HepG2 (cell line): ENCODE data around the gene DPM2. TPM values are rescaled to one million over a fixed set of nuclear protein-coding genes. Genes with fewer than 3 reads are reported as not detected.

Experiments
- ATAC-seq: fragments of 200-7000 bp; cut with Tn5 transposase; 3 replicates; pipeline ENCODE4 v1.9.1; 2020; ENCODE audit warnings: mild to moderate bottlenecking, moderate library complexity
- BruUV-seq: library from RNA; stranded (reverse); fragments of 400-500 nt; replicated peaks from 2 replicates; lab custom pipeline; 2021; lab: Mats Ljungman, UMichigan
- CTCF ChIA-PET: fragments of 300-600 bp; formaldehyde crosslinking; extraction: SDS; loops from one replicate; lab custom pipeline; 2021; ENCODE audit warnings: low total read pairs, inconsistent platforms, low intra/inter-chr PET ratio; lab: Yijun Ruan, JAX
- POLR2A ChIA-PET: fragments of 350-600 bp; sonication (Branson Sonifier 250); formaldehyde crosslinking; loops from one replicate; lab custom pipeline; 2020; ENCODE audit warnings: antibody characterized with exemption, inconsistent platforms; lab: Yijun Ruan, JAX
- DNase-seq: peaks from one replicate; pipeline ENCODE4 v3.0.0-alpha.2; 2015; ENCODE audit warnings: low spot score
- FAIRE-seq: peaks from 3 replicates; lab custom pipeline; 2011; peaks lifted over from hg19 to GRCh38; lab: Jason Lieb, UNC
- H2AFZ ChIP-seq: one replicate; pipeline ENCODE4 v1.6.1; 2011; ENCODE audit warnings: low read length, inconsistent platforms
- H3K27ac ChIP-seq: fragments of 300-600 bp; 3 replicates; pipeline ENCODE4 v1.8.0; 2011; ENCODE audit warnings: mixed run types, mild to moderate bottlenecking, mixed read lengths, low read length, inconsistent platforms; ENCODE audit not compliant: insufficient read depth; ENCODE audit errors: extremely low read length
- H3K27me3 ChIP-seq, 2 experiments: fragments of 200-600 bp in 1 of 2; 2 replicates in 1 of 2; 3 replicates in 1 of 2; pipeline versions ENCODE4 v1.6.0 to v1.8.0; 2011; ENCODE audit warnings: low read length in 2 of 2, mild to moderate bottlenecking in 2 of 2, moderate library complexity in 2 of 2, inconsistent platforms in 1 of 2; ENCODE audit not compliant: insufficient read depth in 2 of 2, control insufficient read depth in 1 of 2
- H3K36me3 ChIP-seq, 2 experiments: fragments of 200-600 bp in 1 of 2; replicated peaks in 1 of 2; 2 replicates in 1 of 2; 3 replicates in 1 of 2; pipeline versions ENCODE4 v1.5.1 to v1.8.0; 2011; ENCODE audit warnings: low read length in 2 of 2, inconsistent platforms in 1 of 2; ENCODE audit not compliant: insufficient read depth in 2 of 2, control insufficient read depth in 1 of 2
- H3K4me1 ChIP-seq: 2 replicates; pipeline ENCODE4 v1.5.1; 2012; ENCODE audit warnings: low read length, inconsistent platforms; ENCODE audit not compliant: insufficient read depth
- H3K4me2 ChIP-seq: 2 replicates; pipeline ENCODE4 v1.6.0; 2011; ENCODE audit warnings: low read depth, low read length, inconsistent platforms
- H3K4me3 ChIP-seq, 3 experiments: fragments of 200-600 bp in 1 of 3; sonication (generic), shearing (Covaris generic) in 1 of 3; replicated peaks in 1 of 3; 2 replicates each; pipeline ENCODE4 v1.5.1; 2011 to 2016; ENCODE audit warnings: low read length in 3 of 3, inconsistent platforms in 2 of 3, low read depth in 2 of 3, mild to moderate bottlenecking in 2 of 3, control low read depth in 1 of 3, mixed read lengths in 1 of 3; ENCODE audit not compliant: insufficient read depth in 1 of 3
- H3K79me2 ChIP-seq: one replicate; pipeline ENCODE4 v1.6.1; 2011; ENCODE audit warnings: low read length, inconsistent platforms; ENCODE audit not compliant: insufficient read depth
- H3K9ac ChIP-seq: 2 replicates; pipeline ENCODE4 v1.6.0; 2011; ENCODE audit warnings: mild to moderate bottlenecking, low read depth, low read length, inconsistent platforms; ENCODE audit not compliant: insufficient read depth
- H3K9me3 ChIP-seq: 2 replicates; pipeline ENCODE4 v1.5.1; 2012; ENCODE audit warnings: mild to moderate bottlenecking, low read length
- H4K20me1 ChIP-seq: 2 replicates; pipeline ENCODE4 v1.6.0; 2011; ENCODE audit warnings: inconsistent platforms, mild to moderate bottlenecking, low read length, moderate library complexity; ENCODE audit not compliant: insufficient read depth
- GLI4 ChIP-seq: sonication (generic); formaldehyde crosslinking; IDR thresholded peaks from 2 replicates; pipeline ENCODE4 v1.5.1; 2020; ENCODE audit warnings: missing genetic modification reagents, mild to moderate bottlenecking, moderate library complexity, borderline replicate concordance
- IKZF1 ChIP-seq: fragments of 450-650 bp; IDR thresholded peaks from 2 replicates; pipeline ENCODE4 v1.7.1; 2016
- JUN ChIP-seq: sonication (generic); formaldehyde crosslinking; IDR thresholded peaks from 2 replicates; pipeline ENCODE4 v1.4.0; 2020; ENCODE audit warnings: mild to moderate bottlenecking, missing genetic modification reagents
- KAT8 ChIP-seq: IDR thresholded peaks from 2 replicates; pipeline ENCODE4 v1.6.1; 2016; ENCODE audit warnings: missing genetic modification reagents, missing compliant biosample characterization
- KDM6A ChIP-seq: IDR thresholded peaks from 2 replicates; pipeline ENCODE4 v1.6.1; 2016; ENCODE audit warnings: low read depth
- KLF11 ChIP-seq: IDR thresholded peaks from 2 replicates; pipeline ENCODE4 v1.6.1; 2016; ENCODE audit warnings: missing compliant biosample characterization
- KLF16 ChIP-seq, 2 experiments: sonication (generic) in 1 of 2; formaldehyde crosslinking in 1 of 2; IDR thresholded peaks; 2 replicates each; pipeline versions ENCODE4 v1.6.1 to v1.8.0; 2016 to 2023; ENCODE audit warnings: missing genetic modification reagents in 2 of 2, missing compliant biosample characterization in 1 of 2
- NFYC ChIP-seq: IDR thresholded peaks from 2 replicates; pipeline ENCODE4 v1.6.1; 2016; ENCODE audit warnings: missing genetic modification reagents, missing compliant biosample characterization
- POLR2AphosphoS2 ChIP-seq: IDR thresholded peaks from 2 replicates; pipeline ENCODE4 v1.6.1; 2011; ENCODE audit warnings: low read depth, low read length, improper control_type of control experiment
- SMARCE1 ChIP-seq: fragments of 450-650 bp; IDR thresholded peaks from 2 replicates; pipeline ENCODE4 v1.6.1; 2017; ENCODE audit warnings: borderline replicate concordance
- ZNF136 ChIP-seq: sonication (generic); formaldehyde crosslinking; IDR thresholded peaks from 2 replicates; pipeline ENCODE4 v1.8.1; 2022; ENCODE audit warnings: low read depth, mild to moderate bottlenecking, moderate library complexity, missing genetic modification reagents
- ZNF24 ChIP-seq: fragments of 450-650 bp; IDR thresholded peaks from 2 replicates; pipeline ENCODE4 v1.6.1; 2017; ENCODE audit warnings: antibody characterized with exemption, mild to moderate bottlenecking
- ZNF530 ChIP-seq: sonication (generic); formaldehyde crosslinking; IDR thresholded peaks from 2 replicates; pipeline ENCODE4 v1.5.0; 2020; ENCODE audit warnings: low read depth, mild to moderate bottlenecking, missing genetic modification reagents
- ZNF589 ChIP-seq: sonication (generic); formaldehyde crosslinking; conservative IDR thresholded peaks from 2 replicates; pipeline ENCODE4 v1.8.0; 2022; ENCODE audit warnings: mild to moderate bottlenecking, moderate library complexity, missing genetic modification reagents
- WGBS: methylation state at CpG from one replicate; pipeline ENCODE4 v1.1.6; 2017; ENCODE audit warnings: low lambda C conversion rate; 5-methylcytosine and 5-hydroxymethylcytosine counted together
- in situ Hi-C: cut with HindIII; loops from 2 replicates; pipeline ENCODE4 v1.10.0; 2017; ENCODE audit warnings: low pct_unique_long_range_greater_than_20kb; ENCODE audit not compliant: extremely low pct_ligation_motif_present
- intact Hi-C: fragments of 100-400 bp; cut with micrococcal nuclease; formaldehyde crosslinking; loops from one replicate; pipeline ENCODE4 v1.10.0; 2022; ENCODE audit not compliant: unreplicated experiment
- polyA plus RNA-seq, 8 experiments: library from polyadenylated mRNA; depleted of rRNA in 3 of 8; stranded (reverse) in 7 of 8; unstranded in 1 of 8; fragments of >200 nt; fragmentation: Illumina TruSeq in 4 of 8; extraction: Trizol in 4 of 8; gene quantifications; 2 replicates each; pipeline versions ENCODE4 v1.2.1 to v1.2.3, GENCODE V29; 2011 to 2016; ENCODE audit warnings: low read depth in 4 of 8, missing spikeins in 1 of 8, mixed read lengths in 1 of 8; ENCODE audit not compliant: insufficient read depth in 1 of 8
- total RNA-seq, 5 experiments: library from RNA; depleted of rRNA; stranded (reverse); fragments of >200 nt; fragmentation: Illumina TruSeq; extraction: Trizol; gene quantifications; 2 replicates each; pipeline ENCODE4 v1.2.3, GENCODE V29; 2016; ENCODE audit warnings: low read depth in 1 of 5
- TF ChIP-seq, protein P1 (sequence below): sonication (generic); formaldehyde crosslinking; conservative IDR thresholded peaks from 2 replicates; pipeline ENCODE4 v1.4.0; 2020; ENCODE audit warnings: mild to moderate bottlenecking, missing genetic modification reagents, moderate library complexity
- TF ChIP-seq, protein P2 (sequence below): IDR thresholded peaks from 2 replicates; pipeline ENCODE4 v1.6.1; 2012; ENCODE audit warnings: low read depth, low read length, improper control_type of control experiment
- TF ChIP-seq, protein P3 (sequence below): sonication (generic); formaldehyde crosslinking; IDR thresholded peaks from 2 replicates; pipeline ENCODE4 v1.5.0; 2020; ENCODE audit warnings: mild to moderate bottlenecking, missing genetic modification reagents, borderline replicate concordance

DPM2 gene
- total and polyA plus RNA-seq, 2 of the 13 experiments (the other 11 are each of a cell fraction or from before 2014, with no cell fraction given): 24.8 to 35.3 TPM

DNA sequence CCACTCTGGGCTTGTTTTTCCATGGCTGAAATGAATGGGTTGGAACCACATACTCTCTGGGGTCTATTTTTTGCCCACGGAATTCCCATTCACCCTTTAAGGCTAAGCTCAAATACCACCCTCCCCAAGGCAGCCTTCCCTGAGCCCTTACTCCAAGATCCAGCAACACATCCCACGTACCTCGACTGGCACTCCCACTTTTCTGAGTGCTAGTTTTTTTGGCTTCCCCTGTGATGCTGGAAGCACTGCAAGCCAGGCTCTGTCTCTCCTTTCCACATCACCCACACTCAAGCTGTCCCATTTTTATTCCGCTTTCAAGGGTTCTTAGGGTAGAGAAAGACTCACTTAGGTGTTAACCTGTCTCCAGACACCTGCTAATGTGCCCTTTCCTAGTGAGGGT lies 44.3 kb downstream of the DPM2 start:
- Histone ChIP-seq H4K20me1 (no peaks in the 10 kb centered on the region), H3K4me3 (no peak overlapping the region), H3K4me2 (no peak overlapping the region), H3K4me1 (peaks cover 26% of the 10 kb centered on the region), H3K36me3 (peaks cover 30 to 61% of the 10 kb centered on the region in 2 experiments), H3K9ac (no peak overlapping the region), H3K27ac (no peak overlapping the region), H3K27me3 (no peaks in the 10 kb centered on the region), H2AFZ (no peak overlapping the region), H3K9me3 (peaks cover 17% of the 10 kb centered on the region), H3K79me2 (peaks cover 16% of the 10 kb centered on the region)
- in situ Hi-C loops (no loop called here), intact Hi-C loops (no loop called here)
- POLR2A ChIA-PET: interaction anchor here (0.7 kb wide), 1 partner anchor 10 kb away, joined by 3 read pairs; no protein-coding TSS in a partner anchor
- TF ChIP-seq JUN (CRISPR knock-in tag): no peak
- no peak for TF ChIP-seq KAT8
- TF ChIP-seq IKZF1: no peak
- no peak for TF ChIP-seq ZNF530 (CRISPR knock-in tag)
- no peak for TF ChIP-seq POLR2AphosphoS2
- TF ChIP-seq, protein P1, sequence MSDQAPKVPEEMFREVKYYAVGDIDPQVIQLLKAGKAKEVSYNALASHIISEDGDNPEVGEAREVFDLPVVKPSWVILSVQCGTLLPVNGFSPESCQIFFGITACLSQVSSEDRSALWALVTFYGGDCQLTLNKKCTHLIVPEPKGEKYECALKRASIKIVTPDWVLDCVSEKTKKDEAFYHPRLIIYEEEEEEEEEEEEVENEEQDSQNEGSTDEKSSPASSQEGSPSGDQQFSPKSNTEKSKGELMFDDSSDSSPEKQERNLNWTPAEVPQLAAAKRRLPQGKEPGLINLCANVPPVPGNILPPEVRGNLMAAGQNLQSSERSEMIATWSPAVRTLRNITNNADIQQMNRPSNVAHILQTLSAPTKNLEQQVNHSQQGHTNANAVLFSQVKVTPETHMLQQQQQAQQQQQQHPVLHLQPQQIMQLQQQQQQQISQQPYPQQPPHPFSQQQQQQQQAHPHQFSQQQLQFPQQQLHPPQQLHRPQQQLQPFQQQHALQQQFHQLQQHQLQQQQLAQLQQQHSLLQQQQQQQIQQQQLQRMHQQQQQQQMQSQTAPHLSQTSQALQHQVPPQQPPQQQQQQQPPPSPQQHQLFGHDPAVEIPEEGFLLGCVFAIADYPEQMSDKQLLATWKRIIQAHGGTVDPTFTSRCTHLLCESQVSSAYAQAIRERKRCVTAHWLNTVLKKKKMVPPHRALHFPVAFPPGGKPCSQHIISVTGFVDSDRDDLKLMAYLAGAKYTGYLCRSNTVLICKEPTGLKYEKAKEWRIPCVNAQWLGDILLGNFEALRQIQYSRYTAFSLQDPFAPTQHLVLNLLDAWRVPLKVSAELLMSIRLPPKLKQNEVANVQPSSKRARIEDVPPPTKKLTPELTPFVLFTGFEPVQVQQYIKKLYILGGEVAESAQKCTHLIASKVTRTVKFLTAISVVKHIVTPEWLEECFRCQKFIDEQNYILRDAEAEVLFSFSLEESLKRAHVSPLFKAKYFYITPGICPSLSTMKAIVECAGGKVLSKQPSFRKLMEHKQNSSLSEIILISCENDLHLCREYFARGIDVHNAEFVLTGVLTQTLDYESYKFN (CRISPR knock-in tag): no peak
- no peak for TF ChIP-seq KDM6A (CRISPR knock-in tag)
- no peak for TF ChIP-seq ZNF24
- TF ChIP-seq, protein P2, sequence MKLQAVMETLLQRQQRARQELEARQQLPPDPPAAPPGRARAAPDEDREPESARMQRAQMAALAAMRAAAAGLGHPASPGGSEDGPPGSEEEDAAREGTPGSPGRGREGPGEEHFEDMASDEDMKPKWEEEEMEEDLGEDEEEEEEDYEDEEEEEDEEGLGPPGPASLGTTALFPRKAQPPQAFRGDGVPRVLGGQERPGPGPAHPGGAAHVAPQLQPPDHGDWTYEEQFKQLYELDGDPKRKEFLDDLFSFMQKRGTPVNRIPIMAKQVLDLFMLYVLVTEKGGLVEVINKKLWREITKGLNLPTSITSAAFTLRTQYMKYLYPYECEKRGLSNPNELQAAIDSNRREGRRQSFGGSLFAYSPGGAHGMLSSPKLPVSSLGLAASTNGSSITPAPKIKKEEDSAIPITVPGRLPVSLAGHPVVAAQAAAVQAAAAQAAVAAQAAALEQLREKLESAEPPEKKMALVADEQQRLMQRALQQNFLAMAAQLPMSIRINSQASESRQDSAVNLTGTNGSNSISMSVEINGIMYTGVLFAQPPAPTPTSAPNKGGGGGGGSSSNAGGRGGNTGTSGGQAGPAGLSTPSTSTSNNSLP: no peak
- TF ChIP-seq NFYC (CRISPR knock-in tag): no peak
- TF ChIP-seq SMARCE1: no peak
- TF ChIP-seq ZNF136: no peak
- no peak for TF ChIP-seq ZNF589
- TF ChIP-seq KLF11: no peak
- TF ChIP-seq GLI4 (CRISPR knock-in tag): no peak
- TF ChIP-seq, protein P3, sequence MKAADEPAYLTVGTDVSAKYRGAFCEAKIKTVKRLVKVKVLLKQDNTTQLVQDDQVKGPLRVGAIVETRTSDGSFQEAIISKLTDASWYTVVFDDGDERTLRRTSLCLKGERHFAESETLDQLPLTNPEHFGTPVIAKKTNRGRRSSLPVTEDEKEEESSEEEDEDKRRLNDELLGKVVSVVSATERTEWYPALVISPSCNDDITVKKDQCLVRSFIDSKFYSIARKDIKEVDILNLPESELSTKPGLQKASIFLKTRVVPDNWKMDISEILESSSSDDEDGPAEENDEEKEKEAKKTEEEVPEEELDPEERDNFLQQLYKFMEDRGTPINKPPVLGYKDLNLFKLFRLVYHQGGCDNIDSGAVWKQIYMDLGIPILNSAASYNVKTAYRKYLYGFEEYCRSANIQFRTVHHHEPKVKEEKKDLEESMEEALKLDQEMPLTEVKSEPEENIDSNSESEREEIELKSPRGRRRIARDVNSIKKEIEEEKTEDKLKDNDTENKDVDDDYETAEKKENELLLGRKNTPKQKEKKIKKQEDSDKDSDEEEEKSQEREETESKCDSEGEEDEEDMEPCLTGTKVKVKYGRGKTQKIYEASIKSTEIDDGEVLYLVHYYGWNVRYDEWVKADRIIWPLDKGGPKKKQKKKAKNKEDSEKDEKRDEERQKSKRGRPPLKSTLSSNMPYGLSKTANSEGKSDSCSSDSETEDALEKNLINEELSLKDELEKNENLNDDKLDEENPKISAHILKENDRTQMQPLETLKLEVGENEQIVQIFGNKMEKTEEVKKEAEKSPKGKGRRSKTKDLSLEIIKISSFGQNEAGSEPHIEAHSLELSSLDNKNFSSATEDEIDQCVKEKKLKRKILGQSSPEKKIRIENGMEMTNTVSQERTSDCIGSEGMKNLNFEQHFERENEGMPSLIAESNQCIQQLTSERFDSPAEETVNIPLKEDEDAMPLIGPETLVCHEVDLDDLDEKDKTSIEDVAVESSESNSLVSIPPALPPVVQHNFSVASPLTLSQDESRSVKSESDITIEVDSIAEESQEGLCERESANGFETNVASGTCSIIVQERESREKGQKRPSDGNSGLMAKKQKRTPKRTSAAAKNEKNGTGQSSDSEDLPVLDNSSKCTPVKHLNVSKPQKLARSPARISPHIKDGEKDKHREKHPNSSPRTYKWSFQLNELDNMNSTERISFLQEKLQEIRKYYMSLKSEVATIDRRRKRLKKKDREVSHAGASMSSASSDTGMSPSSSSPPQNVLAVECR (CRISPR knock-in tag): no peak
- TF ChIP-seq KLF16 (CRISPR knock-in tag; IDR thresholded peaks at IDR 0.05): no peak
- no peak for FAIRE-seq
- BruUV-seq: no TSS peak
- no peak for ATAC-seq
- DNase-seq: no peak
- CTCF ChIA-PET: no interaction called here
- WGBS: 98% methylated on average over 4 of the region's 4 CpGs
